ENCODE data around the gene JMJD7.

The JMJD7 gene

DNA sequence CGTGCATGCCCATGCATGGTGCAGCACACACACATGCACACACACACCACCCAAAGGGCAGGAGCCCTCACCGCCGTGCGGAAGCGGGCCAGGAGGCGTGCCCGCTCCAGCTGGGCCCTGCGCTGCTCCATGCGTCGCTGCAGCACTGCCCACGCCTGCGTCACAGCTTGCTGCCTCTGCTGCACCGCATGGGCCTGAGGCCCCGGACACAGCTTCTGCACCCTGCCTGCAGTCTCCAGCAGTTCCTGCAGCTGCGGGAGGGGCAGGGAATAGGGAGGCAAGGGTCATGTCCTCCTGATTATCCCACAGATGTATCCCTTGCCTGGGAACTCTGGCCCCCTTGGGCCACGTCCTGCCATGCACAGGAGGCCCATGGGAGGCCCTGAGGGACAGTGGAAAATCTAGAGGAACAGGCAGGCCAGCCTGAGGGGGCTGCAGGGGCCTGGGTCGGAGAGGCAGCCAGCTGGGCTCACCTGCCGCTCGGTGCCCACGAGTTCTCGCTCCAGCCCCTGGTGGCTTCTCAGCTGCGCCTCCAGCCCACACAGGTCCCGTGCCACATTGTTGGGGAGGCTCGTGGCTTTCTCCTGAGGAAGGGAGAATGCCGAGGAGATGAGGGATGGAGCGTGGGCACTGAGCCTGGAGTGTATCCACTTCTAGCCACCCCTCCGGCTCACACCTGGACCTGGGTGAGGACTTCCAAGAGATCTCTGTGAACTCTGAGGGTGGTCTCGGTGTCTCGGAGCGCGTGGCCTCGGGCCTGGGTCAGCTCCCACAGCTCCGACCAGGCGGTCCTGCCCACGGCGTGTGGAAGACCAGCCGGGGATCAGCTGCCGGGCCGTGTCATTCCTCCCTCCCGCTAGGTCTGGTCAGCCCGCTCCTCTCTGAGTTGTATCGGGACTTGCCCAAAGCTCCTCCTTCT, 42.1 kb downstream of the JMJD7 start:
- DNase-seq: no peak

DNA sequence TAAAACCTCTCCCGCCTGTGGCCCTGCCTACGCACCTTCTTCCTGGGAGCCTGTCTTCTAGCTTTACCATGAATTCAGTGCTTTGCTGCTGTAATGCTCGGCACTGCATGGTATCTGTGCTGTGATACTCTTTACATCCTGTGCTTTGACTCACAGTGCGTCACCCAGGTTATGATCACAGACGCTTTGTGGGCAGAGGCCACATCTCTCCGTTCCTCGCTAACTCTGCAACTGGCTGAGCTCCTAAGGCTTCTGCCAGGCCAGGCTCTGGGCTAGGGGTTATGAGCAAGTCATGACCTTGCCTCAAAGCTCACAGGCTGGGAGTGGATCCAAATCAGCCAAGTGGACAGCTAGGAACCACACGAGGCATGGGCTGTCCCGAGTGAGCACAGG, 42.8 kb downstream of the JMJD7 start:
- peak; percentile 47 to 56 for DNase-seq

DNA sequence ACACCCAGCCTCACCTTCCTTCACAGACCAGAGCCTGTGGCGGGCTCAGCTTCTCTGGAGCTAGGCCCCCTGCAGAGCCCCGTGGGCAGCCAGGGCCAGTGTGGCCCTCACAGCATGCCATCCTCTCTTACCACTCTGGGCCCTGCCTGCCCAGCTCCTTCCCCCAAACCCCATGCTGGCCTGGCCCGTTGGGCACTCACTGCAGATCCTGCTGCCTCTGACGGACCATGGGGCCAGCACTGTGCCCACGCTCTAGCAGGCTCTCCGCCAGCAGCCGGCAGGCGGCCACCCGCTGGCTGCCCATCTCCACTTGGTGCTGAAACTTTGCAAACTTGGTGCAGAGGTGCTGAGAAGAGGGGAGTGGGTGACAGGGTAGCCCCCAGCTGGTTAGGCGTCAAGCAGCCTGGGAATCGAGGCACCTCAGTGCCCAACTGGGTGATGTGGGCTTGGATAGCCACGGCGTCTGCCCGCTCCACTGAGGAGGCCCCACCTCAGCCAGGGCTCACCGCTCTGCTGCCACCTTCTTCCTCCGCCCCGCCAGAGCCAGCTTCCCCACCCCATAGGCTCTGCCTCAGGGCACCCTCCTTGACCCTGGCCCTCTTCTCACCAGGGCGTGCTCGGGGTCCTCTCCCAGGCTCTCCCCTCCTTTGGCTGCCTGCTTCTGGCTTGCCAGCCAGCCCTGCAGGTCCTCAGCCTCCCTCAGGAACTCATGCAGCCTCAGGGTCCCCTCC, 43.4 kb downstream of the JMJD7 start:
- DNase-seq: no peak

DNA sequence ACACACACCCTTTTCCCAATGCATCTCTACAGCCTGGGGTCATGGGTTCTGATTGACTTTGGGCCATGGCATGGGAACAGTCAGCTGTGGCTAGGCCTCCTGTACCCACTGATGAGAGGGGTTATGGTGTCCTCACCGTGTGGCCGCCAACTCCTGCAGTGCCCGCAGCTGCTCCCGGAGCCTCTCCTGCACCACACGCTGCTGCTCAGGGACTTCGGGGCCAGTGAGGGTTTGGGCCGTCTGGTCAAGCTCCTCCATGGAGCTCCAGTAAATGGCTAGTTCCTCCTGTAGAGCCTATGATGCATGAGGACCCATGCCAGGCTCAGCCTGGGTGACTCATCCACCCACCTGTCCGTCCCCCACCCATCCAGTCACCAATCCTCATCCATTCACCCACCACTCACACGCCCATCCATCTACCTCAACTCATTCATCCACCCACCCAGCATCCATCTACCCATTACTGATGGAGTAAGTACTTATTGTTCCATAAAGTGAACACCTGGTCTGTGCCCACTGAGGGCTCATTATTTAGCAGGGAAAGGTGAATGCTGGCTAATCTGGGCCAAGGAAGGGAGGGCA, 44.4 kb downstream of the JMJD7 start:
- no peak for DNase-seq

DNA sequence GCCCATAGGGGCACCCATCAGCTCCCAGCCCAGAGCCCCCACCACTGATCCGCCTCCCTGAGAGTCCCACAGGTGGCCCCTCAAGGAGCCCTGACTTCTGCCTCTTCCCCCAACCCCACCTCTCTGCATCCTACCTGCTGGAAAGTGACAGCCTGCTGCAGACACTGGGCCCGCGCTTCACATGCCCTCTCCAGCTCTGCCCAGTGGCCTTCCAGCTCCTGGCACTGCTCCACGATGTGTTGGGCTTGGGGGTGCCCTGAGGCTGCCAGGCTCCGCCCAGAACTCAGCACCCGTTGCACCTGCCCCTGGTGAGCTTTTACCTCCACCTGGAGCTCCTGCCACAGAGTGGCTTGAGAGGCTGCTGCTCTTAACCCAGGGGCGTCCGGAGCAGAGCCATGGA, 45.8 kb downstream of the JMJD7 start:
- no peak for DNase-seq

DNA sequence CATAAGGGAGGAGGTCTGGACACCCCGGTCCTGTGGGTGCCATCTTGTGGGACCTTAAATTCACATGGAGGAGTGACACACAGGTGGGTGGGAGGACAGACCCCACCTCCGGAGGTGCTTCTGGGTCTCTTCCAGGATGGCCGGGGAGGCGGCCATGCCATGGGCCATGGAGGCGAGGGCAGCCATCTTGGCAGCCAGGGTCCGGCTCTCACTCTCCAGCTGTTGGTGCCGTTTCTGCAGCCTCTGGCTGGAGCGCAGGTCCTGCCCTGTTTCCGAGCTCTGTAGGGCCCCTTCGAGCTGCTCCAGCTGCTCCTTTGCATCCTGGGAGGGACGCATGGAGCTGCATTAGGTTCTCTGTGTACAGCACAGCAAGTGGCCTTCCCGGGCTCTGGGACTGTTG, 46.8 kb downstream of the JMJD7 start:
- no peak for DNase-seq

DNA sequence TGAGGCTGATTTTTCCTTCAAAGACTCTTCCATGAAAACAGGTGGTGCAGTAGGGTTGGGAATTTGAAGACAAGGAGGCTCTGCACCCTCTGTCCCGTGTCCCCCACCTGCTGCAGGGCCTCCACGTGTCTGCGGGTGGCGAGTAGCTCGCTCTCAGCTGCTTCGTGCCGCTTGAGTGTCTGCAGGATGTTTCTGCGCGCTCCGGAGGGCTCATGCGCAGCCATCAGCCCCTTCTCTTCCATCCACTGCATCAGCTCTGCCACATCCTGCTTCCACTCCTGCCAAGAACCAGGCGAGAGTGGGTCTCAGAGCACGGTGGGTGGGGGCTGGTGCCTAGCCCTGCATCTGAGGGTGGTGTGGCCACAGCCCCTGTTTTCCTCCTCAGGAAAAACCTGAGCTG, 48.1 kb downstream of the JMJD7 start:
- no peak for DNase-seq

DNA sequence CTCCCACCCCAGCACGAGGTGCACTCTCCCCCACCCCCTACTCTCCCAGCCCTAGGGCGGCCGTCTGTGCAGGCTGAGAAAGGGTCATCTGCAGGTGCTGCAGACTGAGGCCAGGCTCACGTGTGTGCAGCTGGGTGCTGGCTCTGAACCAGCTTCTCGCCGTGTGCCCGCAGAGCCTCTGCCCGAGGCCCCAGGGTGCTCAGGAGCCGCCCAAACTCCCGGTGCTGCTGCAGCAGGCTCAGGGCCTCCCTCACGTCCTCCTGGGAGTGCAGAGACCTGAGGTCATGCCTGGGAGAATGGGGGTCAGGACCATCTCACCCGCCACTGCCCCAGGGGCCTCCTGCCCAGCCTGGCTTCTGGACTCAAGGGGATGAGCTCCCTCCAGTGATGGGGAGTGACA, 48.8 kb downstream of the JMJD7 start:
- DNase-seq: no peak

DNA sequence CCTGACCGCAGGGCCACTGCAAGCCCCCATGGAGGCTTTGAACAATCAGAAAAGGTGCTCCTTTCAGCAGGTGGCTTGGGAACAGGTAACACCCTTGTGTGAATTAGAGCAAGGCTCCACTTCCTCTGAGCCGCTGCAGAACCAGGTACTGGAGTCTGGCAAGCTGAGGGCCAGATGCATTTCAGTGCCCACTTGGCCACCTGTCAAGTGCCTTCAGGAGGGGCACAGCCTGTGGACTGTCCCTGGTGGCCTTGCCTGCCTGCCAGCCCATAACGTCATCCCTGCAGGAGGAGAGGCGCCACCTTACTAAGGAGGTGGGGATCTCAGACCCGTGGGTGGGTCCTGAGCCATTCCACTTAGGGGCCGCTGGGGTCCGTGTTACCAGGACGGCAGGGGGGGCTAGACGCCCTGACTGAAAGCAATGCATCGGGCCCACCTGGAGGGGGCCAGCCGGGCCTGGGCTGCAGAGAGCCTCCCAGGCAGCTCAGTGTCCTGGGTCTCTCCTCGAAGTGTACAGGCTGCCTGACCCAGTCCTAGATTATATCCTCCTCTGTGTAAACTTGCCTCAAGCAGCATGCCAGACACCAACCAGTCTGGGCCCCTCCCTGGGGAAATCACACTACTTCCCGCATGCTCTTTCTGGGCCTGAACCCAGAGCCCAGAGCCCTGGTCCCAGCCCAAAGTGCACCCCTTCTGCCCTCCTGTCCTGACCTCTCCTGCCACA, 49.9 kb downstream of the JMJD7 start:
- no peak for DNase-seq

DNA sequence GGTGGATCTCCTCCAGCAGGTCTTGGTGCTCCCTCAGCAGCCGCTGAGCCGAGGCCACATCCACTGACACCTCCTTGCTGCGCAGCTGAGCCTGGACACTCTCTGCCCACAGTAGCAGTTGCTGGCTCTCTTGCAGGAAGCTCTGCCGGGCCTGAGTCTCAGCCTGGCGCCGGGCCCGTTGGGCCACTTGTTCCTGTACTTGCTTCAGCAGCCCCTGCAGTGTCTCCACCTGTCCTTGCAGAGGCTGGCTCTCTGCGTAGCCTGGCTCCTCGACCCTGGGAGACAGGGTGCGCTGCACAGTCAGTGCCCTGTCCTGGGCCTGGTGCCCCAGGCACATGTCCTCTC, 50.4 kb downstream of the JMJD7 start:
- DNase-seq: no peak

DNA sequence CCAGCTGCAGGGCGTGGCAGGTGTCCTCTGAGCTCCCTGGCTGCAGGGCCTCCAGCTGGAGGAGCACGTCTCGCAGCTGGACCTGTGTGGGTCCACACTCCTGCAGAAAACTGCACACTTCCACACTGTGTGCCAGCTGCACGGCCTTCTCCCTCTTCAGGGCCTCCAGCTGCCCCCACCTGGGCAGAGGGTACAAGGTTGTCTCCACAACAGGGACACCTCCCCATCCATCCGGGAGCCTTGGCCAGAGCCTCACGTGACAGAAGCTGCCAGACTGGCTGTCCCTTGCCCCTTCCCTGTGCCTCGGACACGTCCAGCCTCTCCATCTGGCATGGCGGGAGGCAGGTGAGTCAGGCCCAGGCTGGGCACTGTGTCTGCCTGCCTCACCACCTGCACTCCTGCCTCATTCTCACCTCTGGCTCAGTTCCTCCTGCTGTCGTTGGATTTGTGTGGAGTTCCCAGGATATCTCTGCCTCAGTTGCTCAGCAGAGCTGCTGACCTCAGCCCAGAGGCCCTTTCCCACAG, 51.5 kb downstream of the JMJD7 start:
- no peak for DNase-seq

DNA sequence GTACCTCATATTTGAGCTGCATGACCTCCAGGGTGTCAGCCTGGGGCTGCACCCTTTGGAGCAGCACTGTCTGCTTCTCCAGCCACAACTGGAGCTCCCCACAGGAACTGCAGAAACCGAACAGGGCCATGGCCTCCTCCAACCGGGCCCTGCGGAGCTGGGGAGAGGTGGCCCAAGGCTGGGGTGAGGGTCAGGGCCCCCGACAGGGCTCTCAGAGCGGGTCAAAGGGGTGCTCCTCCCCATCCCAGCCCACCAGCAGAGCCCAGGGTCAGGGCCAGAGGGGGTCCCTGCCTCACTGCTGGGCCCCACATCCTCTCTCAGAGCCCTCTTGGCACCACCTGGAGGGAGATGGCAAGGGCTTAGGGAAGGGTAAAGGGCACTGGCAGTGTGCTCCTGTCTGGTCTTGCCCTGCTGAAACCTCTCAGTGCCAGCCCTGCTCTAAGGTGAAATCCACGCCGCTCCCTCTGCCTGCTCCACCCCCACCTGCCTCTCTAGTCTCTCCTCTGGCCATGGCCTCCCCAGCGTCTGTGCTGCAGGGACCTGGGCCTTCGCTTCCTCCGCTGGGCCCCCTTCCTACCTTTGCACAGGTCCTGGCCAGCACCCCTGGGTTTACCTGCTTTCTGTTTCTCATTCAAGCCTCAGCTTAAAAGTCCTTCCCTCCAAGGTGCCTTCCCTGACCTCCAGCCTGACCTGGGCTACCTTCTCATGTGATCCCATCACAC, 52.4 kb downstream of the JMJD7 start:
- no peak for DNase-seq

DNA sequence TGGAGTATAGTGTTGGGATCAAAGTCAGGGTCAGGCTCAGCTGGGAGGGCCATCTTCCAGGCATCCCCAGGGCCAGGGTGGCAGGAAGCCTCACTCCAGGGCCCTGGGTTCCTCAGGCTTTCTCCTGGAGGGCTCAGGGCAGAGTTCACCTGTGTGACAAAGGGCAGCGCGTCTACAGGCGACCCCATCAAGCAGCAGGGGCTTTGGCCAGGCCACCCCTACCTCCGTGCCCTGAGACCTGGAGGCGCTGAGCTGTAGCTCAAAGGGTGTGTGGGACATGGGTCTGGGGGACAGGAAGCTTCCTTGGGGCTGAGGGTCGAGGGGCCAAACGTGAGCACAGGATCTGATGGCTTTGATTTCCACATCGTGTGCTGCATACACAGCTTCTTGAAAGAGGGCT, 53.2 kb downstream of the JMJD7 start:
- no peak for DNase-seq

DNA sequence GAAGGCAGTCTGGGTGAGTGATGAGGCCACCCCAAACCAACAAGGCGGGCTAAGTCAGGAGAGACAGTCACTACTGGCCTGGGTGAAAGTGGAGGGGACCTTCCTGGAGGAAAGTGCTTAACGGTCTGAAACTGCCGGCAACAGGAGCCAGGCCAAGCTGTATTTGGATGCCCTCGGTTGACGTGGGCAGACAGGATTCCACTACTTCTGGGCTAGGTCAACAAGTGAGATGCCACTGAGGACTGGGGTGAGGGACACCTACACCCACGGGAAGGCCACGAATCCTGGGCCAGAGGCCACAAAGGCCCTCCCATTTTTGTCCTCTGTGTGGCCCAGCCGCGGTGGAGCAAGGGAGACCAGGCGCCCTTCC, 53.6 kb downstream of the JMJD7 start:
- DNase-seq: no peak

DNA sequence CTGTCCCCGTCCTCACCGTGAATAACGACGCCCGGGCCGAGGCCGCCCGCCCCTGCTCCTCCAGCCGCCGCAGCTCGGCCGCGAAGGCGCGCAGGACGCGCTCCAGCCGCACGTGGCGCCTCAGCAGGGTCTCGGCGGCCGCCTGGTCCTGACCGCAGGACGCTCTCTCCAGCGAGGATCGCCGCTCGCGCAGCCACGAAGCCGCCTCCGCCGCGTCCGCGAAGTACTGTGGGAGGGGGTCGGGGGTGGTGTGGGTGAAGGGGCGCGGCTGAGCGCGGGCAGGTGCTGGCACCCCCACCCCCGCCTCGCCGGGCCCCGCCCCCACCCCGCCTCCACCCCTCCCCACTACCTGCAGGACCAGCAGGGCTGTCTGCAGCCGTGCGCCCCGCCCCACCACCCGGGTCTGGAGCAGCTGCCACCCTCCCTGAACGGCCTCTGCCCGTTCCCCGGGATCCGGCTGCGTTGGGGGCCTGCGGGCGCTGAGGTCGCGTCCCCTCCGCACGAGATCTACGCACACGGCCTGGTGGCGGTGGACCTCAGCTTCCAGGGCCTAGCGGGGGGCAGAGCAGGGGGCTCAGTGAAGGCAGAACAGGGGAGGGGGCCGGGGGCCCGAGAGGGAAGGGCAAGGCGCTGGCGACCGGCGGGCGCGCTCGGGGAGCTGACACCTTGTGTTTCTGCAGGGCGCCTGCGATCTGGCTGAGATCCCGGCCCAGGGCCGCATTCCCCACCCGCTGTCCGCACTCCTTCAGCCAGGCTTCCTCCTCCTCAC, 54.2 kb downstream of the JMJD7 start:
- no peak for DNase-seq

DNA sequence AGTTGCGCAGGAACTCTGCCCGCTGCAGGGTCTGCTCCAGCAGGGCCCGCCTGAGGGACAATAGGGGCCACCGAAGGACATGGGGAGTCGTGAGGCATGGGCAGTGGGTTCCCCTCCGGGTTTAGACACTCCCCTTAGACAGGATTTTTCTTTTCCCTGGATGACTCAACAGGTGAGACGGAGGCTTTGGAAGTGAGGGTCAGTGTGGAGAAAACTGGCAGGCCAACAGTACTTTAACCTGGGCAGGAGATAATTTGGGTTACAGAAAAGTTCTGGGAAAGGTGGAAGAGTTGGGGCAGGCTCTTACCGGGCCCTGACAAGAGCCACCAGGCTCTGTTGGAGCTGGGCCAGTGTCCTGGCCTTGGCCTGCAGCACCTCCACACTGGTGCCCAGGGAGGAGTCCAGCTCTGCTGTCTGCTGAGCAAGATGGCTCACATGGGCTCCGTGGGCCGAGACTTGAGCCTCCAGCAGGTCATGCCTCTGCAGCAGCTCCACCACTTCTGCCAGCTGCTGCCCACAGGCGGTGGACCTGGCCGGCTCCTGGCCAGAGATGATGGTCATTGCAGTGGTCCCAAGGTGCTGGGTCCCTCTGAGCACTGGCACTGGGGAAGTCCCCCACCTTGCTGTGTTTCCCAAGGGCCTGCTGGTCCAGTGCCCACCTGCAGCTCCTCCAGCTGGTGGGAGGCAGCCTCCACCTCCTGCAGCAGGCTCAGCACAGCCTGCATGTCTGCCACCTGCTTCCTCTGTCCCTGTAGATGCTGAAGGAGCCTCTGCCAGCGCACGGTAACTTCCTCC, 55.0 kb downstream of the JMJD7 start:
- DNase-seq: no peak

DNA sequence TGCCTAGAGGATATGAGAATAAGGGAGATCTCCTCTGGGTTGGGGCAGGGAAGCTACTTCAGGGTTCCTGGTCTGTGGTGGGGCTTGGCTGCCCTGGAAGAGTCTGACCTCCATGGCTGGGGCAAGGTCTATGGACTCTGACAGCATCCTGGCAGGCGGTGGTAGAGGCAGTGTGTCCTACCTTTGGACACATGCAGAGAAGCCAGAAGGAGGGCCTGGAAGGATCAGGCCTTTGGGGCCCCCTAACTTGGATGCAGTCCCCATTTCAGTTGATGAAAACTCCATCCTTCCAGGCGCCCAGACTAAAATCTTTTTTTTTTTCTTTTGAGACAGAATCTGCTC, 55.6 kb downstream of the JMJD7 start:
- no peak for DNase-seq

DNA sequence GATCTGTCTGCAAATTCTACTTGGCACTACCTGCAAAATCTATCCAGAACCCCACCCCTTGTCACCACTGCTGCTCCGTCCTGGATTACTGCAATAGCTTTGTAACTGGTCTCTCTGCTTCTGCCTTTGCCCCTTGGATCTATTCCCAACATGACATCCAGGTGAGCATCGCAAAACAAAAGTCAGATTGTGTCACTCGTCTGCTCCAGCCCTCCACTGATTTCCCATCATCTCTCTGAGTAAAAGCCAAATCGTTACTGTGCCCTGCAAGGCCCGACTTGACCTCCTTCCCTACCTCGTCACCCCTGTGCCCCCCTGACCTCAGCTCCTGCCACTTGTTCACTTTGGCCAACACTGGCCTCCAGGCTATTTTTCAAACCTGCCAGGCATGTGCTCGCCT, 56.6 kb downstream of the JMJD7 start:
- no peak for DNase-seq

DNA sequence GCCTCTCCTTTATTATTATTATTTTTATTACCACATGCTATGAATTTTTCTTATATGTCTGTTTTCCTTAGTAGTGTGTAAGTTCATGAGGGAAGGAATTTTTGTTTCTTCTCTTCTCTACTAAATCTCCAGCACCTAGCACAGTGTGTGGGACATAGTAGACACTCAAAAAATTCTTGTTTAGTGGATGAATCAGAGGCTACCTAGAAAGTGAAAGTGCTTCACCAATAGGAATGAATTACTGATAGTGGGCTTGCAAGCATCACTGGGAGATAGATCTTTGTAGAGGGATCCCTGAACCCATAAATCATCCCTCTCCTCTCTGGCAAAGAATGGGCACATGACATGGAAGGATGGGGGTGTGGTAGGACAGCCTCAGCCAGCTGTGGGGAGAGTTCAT, 57.4 kb downstream of the JMJD7 start:
- no peak for DNase-seq

DNA sequence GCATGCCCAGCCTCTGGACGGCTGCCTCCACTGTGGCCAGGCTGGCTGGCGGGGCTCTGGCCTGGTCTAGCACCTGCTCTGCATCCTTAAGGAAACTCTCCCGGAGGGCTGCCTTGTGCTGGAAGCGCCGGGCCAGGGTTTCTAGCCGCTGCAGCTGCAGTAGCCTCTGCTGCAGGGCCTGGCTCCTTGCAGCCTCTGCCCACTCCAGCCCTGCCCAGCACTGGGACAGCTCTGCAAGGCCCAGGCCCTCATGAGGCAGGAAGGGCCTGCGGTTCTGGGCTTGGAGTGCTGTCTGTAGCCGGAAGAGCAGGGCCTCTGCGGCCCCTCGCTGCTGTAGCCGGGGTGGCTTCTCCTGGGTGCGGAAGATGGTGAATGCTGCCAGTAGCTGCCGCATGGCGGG, 57.9 kb downstream of the JMJD7 start:
- DNase-seq: no peak

DNA sequence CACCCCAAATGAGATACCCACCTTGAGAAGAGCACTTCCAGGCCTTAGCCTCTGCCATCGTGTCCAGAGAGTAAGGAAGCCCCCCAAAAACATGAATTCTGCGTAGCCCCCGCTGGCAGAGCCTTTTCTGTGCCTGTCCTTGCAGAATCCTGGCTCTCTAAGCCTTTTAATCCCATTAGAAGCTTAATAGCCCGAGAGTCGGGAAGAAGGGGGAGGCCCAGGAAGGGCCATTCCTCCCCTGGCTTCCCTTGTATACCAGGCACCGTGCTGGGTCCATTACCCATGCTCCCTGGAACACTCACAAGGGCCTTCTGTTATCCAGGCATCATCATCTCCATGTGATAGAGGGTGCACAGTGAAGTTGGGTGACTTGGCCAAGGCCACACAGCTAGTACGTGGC, 58.8 kb downstream of the JMJD7 start:
- no peak for DNase-seq

Data from CD4-positive, alpha-beta T cell treated with Interleukin-4 for 1 hour (primary cell).